LNCAP (cell line): ENCODE measurements around the gene NUP205.

Experiments
- CTCF ChIP-seq: fragments of 450-650 bp; IDR thresholded peaks from 2 replicates; pipeline ENCODE4 v1.5.1; 2017; ENCODE audit warnings: mild to moderate bottlenecking

NUP205 gene

GRCh38 chr7:135684699-135685098 lies 127.0 kb downstream of the NUP205 start:
- no peak for TF ChIP-seq CTCF

GRCh38 chr7:135685306-135686084 lies 127.8 kb downstream of the NUP205 start:
- TF ChIP-seq CTCF, result no peak

- TF ChIP-seq CTCF, result no peak
Measured at GRCh38 chr7:135687466-135687865, 129.7 kb downstream of the NUP205 start.

GRCh38 chr7:135690566-135690965 lies 132.8 kb downstream of the NUP205 start:
- TF ChIP-seq CTCF, result no peak

GRCh38 chr7:135692055-135692454 lies 134.3 kb downstream of the NUP205 start:
- no peak for TF ChIP-seq CTCF

GRCh38 chr7:135693558-135693957 lies 135.8 kb downstream of the NUP205 start:
- TF ChIP-seq CTCF, result no peak

- TF ChIP-seq CTCF, result no peak
Measured at GRCh38 chr7:135697276-135698049, 139.7 kb downstream of the NUP205 start.
